ENCODE data around the gene OGFRL1.

DNA sequence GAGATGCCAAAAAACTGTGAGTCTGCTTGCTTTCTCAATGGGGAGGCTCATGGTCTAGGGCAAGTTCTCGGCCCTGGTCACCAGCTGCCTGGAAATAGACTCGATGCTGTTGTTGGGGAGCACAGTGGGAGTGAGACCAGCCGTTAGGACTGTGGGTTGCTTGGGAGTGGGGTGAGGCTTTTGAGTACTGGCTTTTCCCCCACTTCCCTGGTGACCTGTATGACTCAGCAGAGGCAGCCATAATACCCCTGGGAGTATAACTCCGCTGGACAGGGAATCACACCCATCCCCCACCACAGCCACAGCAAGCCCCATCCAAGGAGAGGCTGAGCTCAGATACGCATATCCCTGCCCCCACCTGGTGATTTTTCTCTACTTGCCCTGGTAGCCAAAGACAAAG is 48.9 kb upstream of the OGFRL1 start:
- TF ChIP-seq, protein P1, sequence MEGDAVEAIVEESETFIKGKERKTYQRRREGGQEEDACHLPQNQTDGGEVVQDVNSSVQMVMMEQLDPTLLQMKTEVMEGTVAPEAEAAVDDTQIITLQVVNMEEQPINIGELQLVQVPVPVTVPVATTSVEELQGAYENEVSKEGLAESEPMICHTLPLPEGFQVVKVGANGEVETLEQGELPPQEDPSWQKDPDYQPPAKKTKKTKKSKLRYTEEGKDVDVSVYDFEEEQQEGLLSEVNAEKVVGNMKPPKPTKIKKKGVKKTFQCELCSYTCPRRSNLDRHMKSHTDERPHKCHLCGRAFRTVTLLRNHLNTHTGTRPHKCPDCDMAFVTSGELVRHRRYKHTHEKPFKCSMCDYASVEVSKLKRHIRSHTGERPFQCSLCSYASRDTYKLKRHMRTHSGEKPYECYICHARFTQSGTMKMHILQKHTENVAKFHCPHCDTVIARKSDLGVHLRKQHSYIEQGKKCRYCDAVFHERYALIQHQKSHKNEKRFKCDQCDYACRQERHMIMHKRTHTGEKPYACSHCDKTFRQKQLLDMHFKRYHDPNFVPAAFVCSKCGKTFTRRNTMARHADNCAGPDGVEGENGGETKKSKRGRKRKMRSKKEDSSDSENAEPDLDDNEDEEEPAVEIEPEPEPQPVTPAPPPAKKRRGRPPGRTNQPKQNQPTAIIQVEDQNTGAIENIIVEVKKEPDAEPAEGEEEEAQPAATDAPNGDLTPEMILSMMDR (IDR thresholded peaks at IDR 0.05; ENCODE audit: low read depth, low read length, poor library complexity, severe bottlenecking), result no peak
- no peak for TF ChIP-seq EZH2phosphoT487 (IDR thresholded peaks at IDR 0.05; ENCODE audit: borderline replicate concordance, low read length)
